RPMI7951 (cell line): ENCODE data around the gene SRF. TPM values are rescaled to one million over a fixed set of nuclear protein-coding genes. Genes with fewer than 3 reads are reported as not detected.

Experiments used
- DNase-seq: peaks from one replicate; pipeline ENCODE4 v3.0.0-alpha.2; 2012; ENCODE audit warnings: low read depth
- total RNA-seq: library from RNA; depleted of rRNA; stranded (reverse); fragments of >200 nt; shearing (Covaris generic); gene quantifications from 2 replicates; pipeline ENCODE4 v1.2.3, GENCODE V29; 2014

SRF gene
- total RNA-seq, 1 experiment from 2014 or later, result 10.7 TPM

- DNase-seq, result no peak
These were observed 23.2 kb upstream of the SRF start for GRCh38 chr6:43147691-43148477.

GRCh38 chr6:43149265-43149664 is 21.8 kb upstream of the SRF start:
- no peak for DNase-seq

GRCh38 chr6:43150051-43150751 is 20.9 kb upstream of the SRF start:
- no peak for DNase-seq

DNA sequence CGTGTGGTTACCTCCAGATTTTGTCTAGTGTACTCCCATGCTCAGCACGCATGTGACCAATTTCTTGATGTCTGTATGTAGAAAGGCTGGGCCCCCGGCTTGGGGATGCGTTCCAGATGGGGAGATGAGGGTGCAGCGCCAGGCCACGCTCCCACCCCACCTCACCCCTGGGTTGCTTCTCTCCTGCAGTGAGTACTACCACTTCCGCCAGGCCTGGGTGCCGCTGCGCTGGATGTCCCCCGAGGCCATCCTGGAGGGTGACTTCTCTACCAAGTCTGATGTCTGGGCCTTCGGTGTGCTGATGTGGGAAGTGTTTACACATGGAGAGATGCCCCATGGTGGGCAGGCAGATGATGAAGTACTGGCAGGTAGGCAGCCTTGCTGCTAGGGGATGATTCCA is 11.5 kb upstream of the SRF start:
- DNase-seq, result no peak

GRCh38 chr6:43163899-43164298 is 7.2 kb upstream of the SRF start:
- no peak for DNase-seq

DNA sequence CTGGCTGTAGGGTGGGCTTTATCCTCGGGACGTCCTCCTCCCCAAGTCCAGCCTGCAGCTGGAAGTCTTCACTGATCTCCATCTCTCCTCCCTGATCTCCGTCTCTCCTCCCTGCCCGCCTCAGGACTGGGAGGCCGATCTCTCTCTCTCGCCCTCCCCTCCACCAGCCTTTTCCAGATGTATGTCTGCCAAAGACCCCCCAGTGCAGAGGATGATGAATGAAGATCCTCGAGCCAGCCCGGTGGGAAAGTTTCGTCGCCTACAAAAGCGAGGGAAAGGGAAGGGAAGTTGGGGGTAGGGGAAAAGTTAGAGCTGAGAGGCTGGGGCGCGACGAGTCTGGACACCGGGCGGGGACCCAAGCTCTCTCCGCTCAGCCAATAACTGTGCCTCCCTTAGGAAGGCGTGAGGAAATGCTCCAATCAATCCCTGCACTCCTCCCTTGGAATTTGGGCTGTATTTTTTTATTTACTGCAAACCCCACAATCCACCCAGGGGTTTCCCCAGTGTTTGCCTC is 595 bp upstream of the SRF start:
- no peak for DNase-seq

DNA sequence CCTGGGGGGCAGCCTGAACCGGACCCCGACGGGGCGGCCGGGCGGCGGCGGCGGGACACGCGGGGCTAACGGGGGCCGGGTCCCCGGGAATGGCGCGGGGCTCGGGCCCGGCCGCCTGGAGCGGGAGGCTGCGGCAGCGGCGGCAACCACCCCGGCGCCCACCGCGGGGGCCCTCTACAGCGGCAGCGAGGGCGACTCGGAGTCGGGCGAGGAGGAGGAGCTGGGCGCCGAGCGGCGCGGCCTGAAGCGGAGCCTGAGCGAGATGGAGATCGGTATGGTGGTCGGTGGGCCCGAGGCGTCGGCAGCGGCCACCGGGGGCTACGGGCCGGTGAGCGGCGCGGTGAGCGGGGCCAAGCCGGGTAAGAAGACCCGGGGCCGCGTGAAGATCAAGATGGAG is 636 bp downstream of the SRF start:
- DNase-seq, result no peak

DNA sequence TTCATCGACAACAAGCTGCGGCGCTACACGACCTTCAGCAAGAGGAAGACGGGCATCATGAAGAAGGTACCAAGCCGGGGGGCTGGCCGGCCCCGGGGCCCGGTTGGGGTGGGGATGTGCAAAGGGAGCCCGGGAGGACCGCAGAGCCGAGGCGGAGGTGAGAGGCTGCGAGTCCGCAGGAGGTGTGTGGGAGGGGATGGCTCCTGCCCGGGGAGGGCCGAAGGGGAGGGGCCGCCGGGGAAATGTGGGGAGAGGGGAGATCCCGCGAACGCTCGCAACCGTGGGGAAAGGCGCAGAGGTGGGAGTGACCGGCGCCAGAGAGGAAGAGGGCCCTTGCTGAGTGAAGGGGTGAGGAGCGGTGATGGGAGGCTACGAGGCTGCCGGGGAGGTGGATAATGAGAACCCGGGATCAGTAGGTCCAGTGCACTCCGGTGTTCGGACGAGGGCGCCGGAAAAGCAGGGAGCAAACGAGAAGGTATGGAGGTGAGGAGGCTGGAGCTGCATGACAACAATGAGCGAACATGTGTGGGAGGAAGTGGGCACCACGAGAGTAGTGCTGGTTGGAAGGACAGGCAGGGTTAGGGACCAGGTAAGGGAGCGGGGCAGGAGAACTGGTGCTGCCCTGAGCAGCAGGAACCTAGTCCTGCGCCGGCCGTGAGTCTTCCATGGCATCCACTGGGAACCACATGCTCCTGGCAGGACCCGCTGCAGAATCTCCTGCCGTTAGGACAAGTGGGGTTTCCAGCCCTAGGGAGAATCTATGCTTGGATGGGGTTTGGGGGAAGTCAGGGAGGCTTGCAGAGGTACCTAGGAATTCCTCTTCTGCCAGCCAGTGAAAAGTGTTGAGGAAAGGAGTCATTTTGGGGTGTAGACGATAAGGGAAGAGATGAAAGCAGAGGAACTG is 1.3 kb downstream of the SRF start:
- peak; percentile 29 for DNase-seq

- peak; percentile 9 for DNase-seq
These were observed 2.7 kb downstream of the SRF start for GRCh38 chr6:43173591-43174262.

- peak; percentile 99 for DNase-seq
These were observed 3.4 kb downstream of the SRF start for GRCh38 chr6:43174263-43175112.

- DNase-seq, result no peak
These were observed 4.8 kb downstream of the SRF start for GRCh38 chr6:43175676-43176422.

- DNase-seq, result no peak
These were observed 5.3 kb downstream of the SRF start for GRCh38 chr6:43176423-43176786.

DNA sequence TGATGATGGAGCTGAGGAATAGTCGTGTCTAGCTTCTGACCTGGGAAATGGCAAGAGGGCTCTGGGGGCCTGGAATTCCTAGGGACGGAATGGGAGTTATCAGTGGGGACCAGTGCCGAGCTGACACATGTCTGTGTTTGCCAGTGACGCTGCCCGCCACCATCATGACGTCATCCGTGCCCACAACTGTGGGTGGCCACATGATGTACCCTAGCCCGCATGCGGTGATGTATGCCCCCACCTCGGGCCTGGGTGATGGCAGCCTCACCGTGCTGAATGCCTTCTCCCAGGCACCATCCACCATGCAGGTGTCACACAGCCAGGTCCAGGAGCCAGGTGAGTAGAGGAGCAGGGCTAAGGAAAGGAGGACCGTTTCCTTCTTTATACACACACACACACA is 7.1 kb downstream of the SRF start:
- DNase-seq, result no peak

GRCh38 chr6:43178951-43179830 is 8.1 kb downstream of the SRF start:
- no peak for DNase-seq

DNA sequence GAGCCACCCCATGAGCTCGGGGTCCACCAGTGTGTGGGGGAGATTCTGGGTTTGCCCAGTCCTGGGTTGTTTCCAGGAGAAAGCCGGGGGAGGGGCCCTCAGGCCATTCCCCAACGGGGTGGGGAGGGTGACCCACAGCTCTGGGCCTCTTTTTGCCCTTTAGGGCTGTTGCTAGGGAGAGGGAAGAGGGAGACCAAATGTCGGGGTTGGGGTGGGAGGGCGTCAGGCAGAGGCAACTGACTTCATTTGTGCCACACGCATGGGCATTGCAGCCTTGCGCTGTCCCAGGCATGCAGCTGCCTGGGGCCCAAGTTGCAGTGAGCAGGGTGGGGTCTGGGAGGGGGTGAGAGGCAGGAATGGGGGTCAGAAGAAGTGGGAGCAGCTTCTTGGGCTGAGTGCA is 9.0 kb downstream of the SRF start:
- DNase-seq, result no peak

GRCh38 chr6:43180985-43181384 is 9.9 kb downstream of the SRF start:
- peak; percentile 9 for DNase-seq

DNA sequence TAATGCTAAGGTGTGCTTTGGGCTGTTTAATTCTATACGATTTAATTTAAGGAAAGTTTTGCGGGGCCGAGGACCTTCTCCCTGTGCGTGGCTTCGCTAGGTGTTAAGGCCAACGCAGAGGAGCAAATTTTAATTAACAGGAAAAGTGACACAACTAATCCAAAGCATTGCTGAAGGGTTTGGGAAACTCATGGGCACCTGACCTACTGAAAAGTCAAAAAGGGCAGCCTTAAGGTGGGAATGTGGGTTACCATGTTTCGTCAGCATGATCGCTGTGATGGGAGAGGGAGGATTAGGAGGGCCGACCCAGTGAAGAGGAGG is 10.5 kb downstream of the SRF start:
- no peak for DNase-seq

GRCh38 chr6:43181942-43182860 is 11.1 kb downstream of the SRF start, which contains the start of gene CUL9:
Gene CUL9, plus strand, starts transcription at chr6:43182196. Its CDS starts 2,115 bp downstream, at chr6:43184311.
- DNase-seq, result peak; percentile 77
